Measurements from ENCODE around the gene C22orf15. TPM values are rescaled to one million over a fixed set of nuclear protein-coding genes. Genes with fewer than 3 reads are reported as not detected.
A peak's percentile ranks its signal among the peaks of the same experiment; 100 is the strongest.

The C22orf15 gene
- total and polyA plus RNA-seq, 9 of the 15 experiments (the other 6 are each of a cell fraction or from before 2014, with no cell fraction given): 0.07 TPM; not detected in 8

DNA sequence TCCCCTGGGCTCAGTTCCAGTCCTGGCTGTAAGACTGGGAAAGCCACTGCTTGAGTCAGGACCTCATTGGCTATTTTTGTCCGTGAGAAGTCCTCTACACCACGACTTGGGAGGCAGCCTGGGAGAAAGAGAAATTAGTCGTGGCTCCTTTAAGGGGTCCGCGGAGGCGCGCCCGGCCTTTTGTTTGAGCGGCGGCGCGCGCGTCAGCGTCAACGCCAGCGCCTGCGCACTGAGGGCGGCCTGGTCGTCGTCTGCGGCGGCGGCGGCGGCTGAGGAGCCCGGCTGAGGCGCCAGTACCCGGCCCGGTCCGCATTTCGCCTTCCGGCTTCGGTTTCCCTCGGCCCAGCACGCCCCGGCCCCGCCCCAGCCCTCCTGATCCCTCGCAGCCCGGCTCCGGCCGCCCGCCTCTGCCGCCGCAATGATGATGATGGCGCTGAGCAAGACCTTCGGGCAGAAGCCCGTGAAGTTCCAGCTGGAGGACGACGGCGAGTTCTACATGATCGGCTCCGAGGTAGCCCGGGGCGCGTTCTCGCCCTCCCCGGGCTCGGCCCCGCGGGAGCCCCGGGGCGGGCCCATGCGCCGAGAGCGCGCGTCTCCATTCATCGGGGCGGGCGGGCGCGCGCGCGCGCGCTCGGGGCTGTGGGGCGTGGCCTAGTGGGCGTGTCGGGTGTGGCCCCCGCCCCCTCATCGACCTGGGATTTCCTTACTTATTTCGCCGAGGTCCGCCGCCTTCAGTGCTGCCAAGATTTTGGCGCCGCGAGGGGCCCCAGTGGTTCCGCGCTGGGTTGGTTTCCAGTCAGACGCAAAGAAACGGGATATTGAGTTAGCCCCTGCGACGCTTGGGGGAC lies 24.2 kb downstream of the C22orf15 start, which contains the start of gene SMARCB1 (continued):
- TF ChIP-seq, protein P1, sequence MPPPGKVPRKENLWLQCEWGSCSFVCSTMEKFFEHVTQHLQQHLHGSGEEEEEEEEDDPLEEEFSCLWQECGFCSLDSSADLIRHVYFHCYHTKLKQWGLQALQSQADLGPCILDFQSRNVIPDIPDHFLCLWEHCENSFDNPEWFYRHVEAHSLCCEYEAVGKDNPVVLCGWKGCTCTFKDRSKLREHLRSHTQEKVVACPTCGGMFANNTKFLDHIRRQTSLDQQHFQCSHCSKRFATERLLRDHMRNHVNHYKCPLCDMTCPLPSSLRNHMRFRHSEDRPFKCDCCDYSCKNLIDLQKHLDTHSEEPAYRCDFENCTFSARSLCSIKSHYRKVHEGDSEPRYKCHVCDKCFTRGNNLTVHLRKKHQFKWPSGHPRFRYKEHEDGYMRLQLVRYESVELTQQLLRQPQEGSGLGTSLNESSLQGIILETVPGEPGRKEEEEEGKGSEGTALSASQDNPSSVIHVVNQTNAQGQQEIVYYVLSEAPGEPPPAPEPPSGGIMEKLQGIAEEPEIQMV (tag; conservative IDR thresholded peaks at IDR 0.05; ENCODE audit: low read depth): peak; percentile 68
- TF ChIP-seq SMAD4 (CRISPR knock-in tag; conservative IDR thresholded peaks at IDR 0.05): peak; percentile 67
- TF ChIP-seq TCF7L2 (IDR thresholded peaks at IDR 0.05; ENCODE audit: low read depth, low read length): no peak; the same call in 1 of the 2 replicates
- TF ChIP-seq POLR2A (conservative IDR thresholded peaks at IDR 0.05): peak; percentile 89
- TF ChIP-seq, protein P2, sequence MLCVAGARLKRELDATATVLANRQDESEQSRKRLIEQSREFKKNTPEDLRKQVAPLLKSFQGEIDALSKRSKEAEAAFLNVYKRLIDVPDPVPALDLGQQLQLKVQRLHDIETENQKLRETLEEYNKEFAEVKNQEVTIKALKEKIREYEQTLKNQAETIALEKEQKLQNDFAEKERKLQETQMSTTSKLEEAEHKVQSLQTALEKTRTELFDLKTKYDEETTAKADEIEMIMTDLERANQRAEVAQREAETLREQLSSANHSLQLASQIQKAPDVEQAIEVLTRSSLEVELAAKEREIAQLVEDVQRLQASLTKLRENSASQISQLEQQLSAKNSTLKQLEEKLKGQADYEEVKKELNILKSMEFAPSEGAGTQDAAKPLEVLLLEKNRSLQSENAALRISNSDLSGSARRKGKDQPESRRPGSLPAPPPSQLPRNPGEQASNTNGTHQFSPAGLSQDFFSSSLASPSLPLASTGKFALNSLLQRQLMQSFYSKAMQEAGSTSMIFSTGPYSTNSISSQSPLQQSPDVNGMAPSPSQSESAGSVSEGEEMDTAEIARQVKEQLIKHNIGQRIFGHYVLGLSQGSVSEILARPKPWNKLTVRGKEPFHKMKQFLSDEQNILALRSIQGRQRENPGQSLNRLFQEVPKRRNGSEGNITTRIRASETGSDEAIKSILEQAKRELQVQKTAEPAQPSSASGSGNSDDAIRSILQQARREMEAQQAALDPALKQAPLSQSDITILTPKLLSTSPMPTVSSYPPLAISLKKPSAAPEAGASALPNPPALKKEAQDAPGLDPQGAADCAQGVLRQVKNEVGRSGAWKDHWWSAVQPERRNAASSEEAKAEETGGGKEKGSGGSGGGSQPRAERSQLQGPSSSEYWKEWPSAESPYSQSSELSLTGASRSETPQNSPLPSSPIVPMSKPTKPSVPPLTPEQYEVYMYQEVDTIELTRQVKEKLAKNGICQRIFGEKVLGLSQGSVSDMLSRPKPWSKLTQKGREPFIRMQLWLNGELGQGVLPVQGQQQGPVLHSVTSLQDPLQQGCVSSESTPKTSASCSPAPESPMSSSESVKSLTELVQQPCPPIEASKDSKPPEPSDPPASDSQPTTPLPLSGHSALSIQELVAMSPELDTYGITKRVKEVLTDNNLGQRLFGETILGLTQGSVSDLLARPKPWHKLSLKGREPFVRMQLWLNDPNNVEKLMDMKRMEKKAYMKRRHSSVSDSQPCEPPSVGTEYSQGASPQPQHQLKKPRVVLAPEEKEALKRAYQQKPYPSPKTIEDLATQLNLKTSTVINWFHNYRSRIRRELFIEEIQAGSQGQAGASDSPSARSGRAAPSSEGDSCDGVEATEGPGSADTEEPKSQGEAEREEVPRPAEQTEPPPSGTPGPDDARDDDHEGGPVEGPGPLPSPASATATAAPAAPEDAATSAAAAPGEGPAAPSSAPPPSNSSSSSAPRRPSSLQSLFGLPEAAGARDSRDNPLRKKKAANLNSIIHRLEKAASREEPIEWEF (CRISPR knock-in tag; IDR thresholded peaks at IDR 0.05): peak; percentile 36; the same call in 1 of the 2 replicates
- peak; percentile 55; the same call in 1 of the 2 replicates for TF ChIP-seq ZKSCAN8 (CRISPR knock-in tag; IDR thresholded peaks at IDR 0.05)
- no peak for TF ChIP-seq SMARCA5 (IDR thresholded peaks at IDR 0.05)
- TF ChIP-seq ZNF121 (CRISPR knock-in tag; conservative IDR thresholded peaks at IDR 0.05): no peak
- peak; percentile 39 for TF ChIP-seq PCBP1 (IDR thresholded peaks at IDR 0.05; ENCODE audit: low read depth, low read length, poor library complexity, severe bottlenecking)
- TF ChIP-seq HMGN3 (IDR thresholded peaks at IDR 0.05; ENCODE audit: borderline replicate concordance, extremely low read depth, insufficient read length, low read depth, low read length): peak; percentile 49
- TF ChIP-seq, protein P3, sequence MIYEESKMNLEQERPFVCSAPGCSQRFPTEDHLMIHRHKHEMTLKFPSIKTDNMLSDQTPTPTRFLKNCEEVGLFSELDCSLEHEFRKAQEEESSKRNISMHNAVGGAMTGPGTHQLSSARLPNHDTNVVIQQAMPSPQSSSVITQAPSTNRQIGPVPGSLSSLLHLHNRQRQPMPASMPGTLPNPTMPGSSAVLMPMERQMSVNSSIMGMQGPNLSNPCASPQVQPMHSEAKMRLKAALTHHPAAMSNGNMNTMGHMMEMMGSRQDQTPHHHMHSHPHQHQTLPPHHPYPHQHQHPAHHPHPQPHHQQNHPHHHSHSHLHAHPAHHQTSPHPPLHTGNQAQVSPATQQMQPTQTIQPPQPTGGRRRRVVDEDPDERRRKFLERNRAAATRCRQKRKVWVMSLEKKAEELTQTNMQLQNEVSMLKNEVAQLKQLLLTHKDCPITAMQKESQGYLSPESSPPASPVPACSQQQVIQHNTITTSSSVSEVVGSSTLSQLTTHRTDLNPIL (CRISPR knock-in tag; IDR thresholded peaks at IDR 0.05): no peak
- no peak for TF ChIP-seq SLC30A9 (CRISPR knock-in tag; IDR thresholded peaks at IDR 0.05)
